GM12892 (cell line): ENCODE measurements around the gene PRRC2C.

Experiments
- POLR2A ChIP-seq: IDR thresholded peaks from 2 replicates; pipeline ENCODE4 v1.6.1; 2011; ENCODE audit warnings: low read depth, low read length, control low read depth
- TAF1 ChIP-seq: IDR thresholded peaks from 2 replicates; pipeline ENCODE4 v1.6.1; 2011; ENCODE audit warnings: low read depth, mild to moderate bottlenecking, control low read depth, low read length, borderline replicate concordance

DNA sequence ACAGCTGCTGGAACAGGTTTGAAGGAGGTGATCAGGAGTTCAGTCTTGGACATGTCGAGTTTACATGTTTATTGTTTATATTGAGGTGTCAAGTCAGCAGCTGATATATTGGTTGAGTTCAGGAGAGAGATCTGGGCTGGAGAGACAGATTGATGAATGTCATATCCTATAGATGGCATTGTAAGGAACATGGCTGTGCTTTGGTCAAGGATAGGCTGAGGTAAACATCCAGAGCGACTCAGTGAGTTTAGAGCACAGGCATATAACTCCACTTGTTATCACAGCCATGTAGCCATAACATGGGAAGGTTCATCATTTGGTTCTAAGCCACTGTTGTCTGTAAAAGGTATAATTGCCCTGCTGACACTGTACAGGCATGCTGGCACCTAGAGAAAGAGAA, 131.3 kb downstream of the PRRC2C start:
- no peak for TF ChIP-seq TAF1
- TF ChIP-seq POLR2A = no peak
